Smooth muscle cell (in vitro differentiated cells): ENCODE data around the gene GPC6. TPM values are rescaled to one million over a fixed set of nuclear protein-coding genes. Genes with fewer than 3 reads are reported as not detected.

ENCODE experiments used
- DNase-seq: peaks from one replicate; lab custom pipeline; 2025; ENCODE audit not compliant: unreplicated experiment; lab: John Stamatoyannopoulos, UW
- H2AFZ ChIP-seq: fragments of 200-600 bp; sonication (generic); 2 replicates; pipeline ENCODE4 v1.6.0; 2016; ENCODE audit warnings: antibody characterized with exemption, low read depth, mild to moderate bottlenecking
- H3F3A ChIP-seq: fragments of 200-600 bp; sonication (generic); 2 replicates; pipeline ENCODE4 v1.6.0; 2017; ENCODE audit warnings: antibody characterized with exemption, low read depth
- H3K27ac ChIP-seq: fragments of 200-600 bp; sonication (generic); 2 replicates; pipeline ENCODE4 v1.5.1; 2016; ENCODE audit warnings: low read depth, mild to moderate bottlenecking
- H3K27me3 ChIP-seq: fragments of 200-600 bp; sonication (generic); 2 replicates; pipeline ENCODE4 v1.6.1; 2016; ENCODE audit warnings: low read depth, mild to moderate bottlenecking
- H3K36me3 ChIP-seq: fragments of 200-600 bp; sonication (generic); 2 replicates; pipeline ENCODE4 v1.5.1; 2016; ENCODE audit warnings: low read depth
- H3K4me1 ChIP-seq: fragments of 200-600 bp; sonication (generic); 2 replicates; pipeline ENCODE4 v1.5.1; 2016; ENCODE audit warnings: low read depth
- H3K4me2 ChIP-seq: fragments of 200-600 bp; sonication (generic); 2 replicates; pipeline ENCODE4 v1.6.0; 2016; ENCODE audit warnings: mild to moderate bottlenecking
- H3K4me3 ChIP-seq: fragments of 200-600 bp; sonication (generic); 2 replicates; pipeline ENCODE4 v1.5.1; 2016; ENCODE audit warnings: mild to moderate bottlenecking
- H3K79me2 ChIP-seq: fragments of 200-600 bp; sonication (generic); 2 replicates; pipeline ENCODE4 v1.6.0; 2016; ENCODE audit warnings: low read depth, mild to moderate bottlenecking
- H3K9ac ChIP-seq: fragments of 200-600 bp; sonication (generic); 2 replicates; pipeline ENCODE4 v1.6.0; 2016; ENCODE audit warnings: low read depth
- H3K9me3 ChIP-seq: fragments of 200-600 bp; sonication (generic); replicated peaks from 2 replicates; pipeline ENCODE4 v1.5.1; 2016; ENCODE audit warnings: low read depth
- H4K20me1 ChIP-seq: fragments of 200-600 bp; sonication (generic); 2 replicates; pipeline ENCODE4 v1.6.0; 2016; ENCODE audit warnings: low read depth
- WGBS: methylation state at CpG from one replicate; pipeline ENCODE4 v1.1.7; 2016; ENCODE audit warnings: low lambda C conversion rate; 5-methylcytosine and 5-hydroxymethylcytosine counted together
- polyA plus RNA-seq: library from polyadenylated mRNA; unstranded; fragments of >200 nt; fragmentation: Nextera tagmentation; extraction: Ambion mirVana; gene quantifications from 2 replicates; pipeline ENCODE4 v1.2.1, GENCODE V29; 2016
- total RNA-seq: library from RNA; depleted of rRNA; stranded (reverse); fragments of >200 nt; gene quantifications from 2 replicates; pipeline ENCODE4 v1.2.3, GENCODE V29; 2014
- TF ChIP-seq, protein P1 (sequence below): fragments of 200-600 bp; sonication (generic); IDR thresholded peaks from 2 replicates; pipeline ENCODE4 v1.5.1; 2017; ENCODE audit warnings: borderline replicate concordance, mild to moderate bottlenecking, antibody characterized with exemption; ENCODE audit not compliant: insufficient read depth, poor library complexity, severe bottlenecking

The GPC6 gene
- total and polyA plus RNA-seq, 2 experiments from 2014 or later, result 19.7 to 68.5 TPM

DNA sequence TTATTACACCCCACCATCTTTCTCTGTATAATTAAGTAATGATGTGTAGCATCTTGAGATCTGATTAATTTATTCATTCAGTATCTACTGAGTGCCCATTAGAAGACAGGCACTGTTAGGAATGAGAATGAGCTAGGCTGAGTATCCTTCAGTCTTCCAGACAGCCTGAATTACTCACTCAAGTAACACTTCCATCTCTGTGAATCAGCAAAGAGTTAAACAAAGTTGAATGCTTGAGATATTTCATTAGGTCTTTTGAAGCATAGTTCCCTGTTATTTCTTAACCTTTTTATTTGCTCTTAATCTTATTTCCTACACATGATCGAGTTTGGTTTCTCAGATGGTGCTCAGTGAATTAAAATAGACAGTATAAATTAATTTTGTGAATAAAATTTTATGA is 839.1 kb downstream of the GPC6 start:
- 50% methylated on average over 1 of the region's 1 CpG for WGBS
- H3F3A ChIP-seq, result peaks cover 12% of the 10 kb centered on the region
- H3K4me1 ChIP-seq, result peaks cover 5% of the 10 kb centered on the region
- no peak overlapping the region for H2AFZ ChIP-seq
- no peak overlapping the region for H3K4me3 ChIP-seq
- H4K20me1 ChIP-seq, result no peaks in the 10 kb centered on the region
- DNase-seq, result no peak
- no peaks in the 10 kb centered on the region for H3K36me3 ChIP-seq
- H3K79me2 ChIP-seq, result no peaks in the 10 kb centered on the region
- TF ChIP-seq, protein P1, sequence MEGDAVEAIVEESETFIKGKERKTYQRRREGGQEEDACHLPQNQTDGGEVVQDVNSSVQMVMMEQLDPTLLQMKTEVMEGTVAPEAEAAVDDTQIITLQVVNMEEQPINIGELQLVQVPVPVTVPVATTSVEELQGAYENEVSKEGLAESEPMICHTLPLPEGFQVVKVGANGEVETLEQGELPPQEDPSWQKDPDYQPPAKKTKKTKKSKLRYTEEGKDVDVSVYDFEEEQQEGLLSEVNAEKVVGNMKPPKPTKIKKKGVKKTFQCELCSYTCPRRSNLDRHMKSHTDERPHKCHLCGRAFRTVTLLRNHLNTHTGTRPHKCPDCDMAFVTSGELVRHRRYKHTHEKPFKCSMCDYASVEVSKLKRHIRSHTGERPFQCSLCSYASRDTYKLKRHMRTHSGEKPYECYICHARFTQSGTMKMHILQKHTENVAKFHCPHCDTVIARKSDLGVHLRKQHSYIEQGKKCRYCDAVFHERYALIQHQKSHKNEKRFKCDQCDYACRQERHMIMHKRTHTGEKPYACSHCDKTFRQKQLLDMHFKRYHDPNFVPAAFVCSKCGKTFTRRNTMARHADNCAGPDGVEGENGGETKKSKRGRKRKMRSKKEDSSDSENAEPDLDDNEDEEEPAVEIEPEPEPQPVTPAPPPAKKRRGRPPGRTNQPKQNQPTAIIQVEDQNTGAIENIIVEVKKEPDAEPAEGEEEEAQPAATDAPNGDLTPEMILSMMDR, result no peak
- H3K27ac ChIP-seq, result peak overlapping the region; percentile 44
- H3K27me3 ChIP-seq, result no peaks in the 10 kb centered on the region
- no peak overlapping the region for H3K9ac ChIP-seq
- H3K9me3 ChIP-seq, result no peaks in the 10 kb centered on the region
- peak overlapping the region; percentile 64 for H3K4me2 ChIP-seq

DNA sequence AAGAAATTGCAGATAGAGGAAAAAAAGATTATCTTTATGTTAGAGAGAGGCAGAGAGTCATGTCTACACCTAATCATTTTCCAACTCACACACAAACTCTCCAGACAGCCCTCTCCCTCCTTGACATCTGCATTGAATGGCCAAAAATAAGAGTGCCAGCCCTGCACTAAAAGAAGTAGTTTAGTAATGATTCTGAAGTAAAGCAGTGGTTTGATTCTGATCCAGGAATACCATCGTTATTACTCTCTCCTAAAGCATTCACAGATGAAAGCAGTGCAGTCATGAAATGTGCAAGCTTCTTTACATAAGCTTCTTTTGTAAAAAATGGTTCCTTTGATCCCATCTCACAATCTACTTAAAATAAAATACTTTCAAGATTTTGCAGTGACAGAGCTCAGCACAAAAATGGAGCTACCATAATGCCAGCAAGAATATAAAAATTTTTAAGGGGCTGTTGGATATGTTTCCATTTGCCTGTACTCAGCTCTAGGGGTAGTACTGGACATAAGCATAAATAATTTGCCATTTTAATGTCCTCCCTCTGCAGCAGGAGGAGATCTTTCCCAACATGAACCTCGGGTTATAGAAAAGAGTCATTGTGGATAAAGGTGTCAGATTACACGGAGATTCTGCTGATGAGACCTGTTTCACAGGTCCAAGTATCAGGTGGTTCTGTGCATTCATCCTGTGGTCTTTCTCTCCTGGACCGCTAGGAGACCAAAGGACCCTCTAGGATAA is 846.6 kb downstream of the GPC6 start:
- Histone ChIP-seq H3K79me2 (no peaks in the 10 kb centered on the region), H3K4me2 (peak overlapping the region; percentile 40), H3F3A (peaks cover 4% of the 10 kb centered on the region), H3K9me3 (peaks cover 2% of the 10 kb centered on the region), H3K9ac (no peak overlapping the region), H3K4me1 (peaks cover 7% of the 10 kb centered on the region), H3K27ac (peak overlapping the region; percentile 62), H3K4me3 (no peak overlapping the region), H2AFZ (no peak overlapping the region), H3K27me3 (no peaks in the 10 kb centered on the region), H3K36me3 (peaks cover 6% of the 10 kb centered on the region), H4K20me1 (no peaks in the 10 kb centered on the region)
- WGBS, result 57% methylated on average over 4 of the region's 4 CpGs
- no peak for DNase-seq
- TF ChIP-seq, protein P1, result no peak

DNA sequence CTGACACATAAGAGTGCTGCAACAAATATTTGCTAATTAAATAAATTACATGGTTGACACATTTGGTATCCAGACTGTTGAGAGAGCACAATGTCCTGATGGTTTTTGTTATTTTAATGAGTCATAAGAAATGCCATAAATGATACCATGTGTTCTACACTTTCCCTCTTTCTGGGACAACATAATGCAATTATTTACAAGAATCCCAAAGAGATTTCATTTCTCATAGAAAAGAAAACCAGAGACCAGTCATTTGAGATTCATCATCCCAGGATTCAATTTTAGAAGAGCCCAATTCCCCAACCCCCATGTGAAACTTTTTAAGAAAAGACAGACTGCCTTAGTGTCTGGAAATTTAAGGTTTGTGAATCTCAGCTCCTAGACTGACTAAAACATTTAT is 853.3 kb downstream of the GPC6 start:
- H3K27me3 ChIP-seq, result no peaks in the 10 kb centered on the region
- H3K9me3 ChIP-seq, result peaks cover 3% of the 10 kb centered on the region
- peak overlapping the region; percentile 27 for H3K4me2 ChIP-seq
- no peak overlapping the region for H3K9ac ChIP-seq
- no peak for DNase-seq
- peak overlapping the region; percentile 51 for H3K27ac ChIP-seq
- no peak overlapping the region for H3K4me3 ChIP-seq
- no peaks in the 10 kb centered on the region for H3K4me1 ChIP-seq
- H3K79me2 ChIP-seq, result no peaks in the 10 kb centered on the region
- peaks cover 6% of the 10 kb centered on the region for H3K36me3 ChIP-seq
- TF ChIP-seq, protein P1, result no peak
- no peaks in the 10 kb centered on the region for H3F3A ChIP-seq
- H4K20me1 ChIP-seq, result no peaks in the 10 kb centered on the region
- H2AFZ ChIP-seq, result no peak overlapping the region

DNA sequence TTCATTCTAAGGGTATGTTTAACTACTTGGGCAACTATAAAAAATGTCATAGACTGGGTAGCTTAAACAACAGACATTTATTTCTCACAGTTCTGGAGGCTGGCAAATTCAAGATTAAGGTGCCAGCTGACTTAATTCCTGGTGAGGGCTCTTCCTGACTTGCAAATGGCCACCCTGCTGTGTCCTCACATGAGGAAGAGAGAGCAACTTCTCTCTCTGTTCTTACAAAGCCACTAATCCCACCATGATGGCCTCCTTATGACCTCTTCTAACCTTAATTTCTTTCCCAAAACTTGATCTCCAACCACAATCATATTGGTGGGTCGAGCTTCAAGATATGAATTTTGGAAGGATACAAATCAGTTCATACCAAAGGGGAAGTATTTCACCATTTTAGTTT is 853.9 kb downstream of the GPC6 start:
- Histone ChIP-seq H3K4me2 (peak overlapping the region; percentile 27), H3K9me3 (peaks cover 3% of the 10 kb centered on the region), H3F3A (no peaks in the 10 kb centered on the region), H2AFZ (no peak overlapping the region), H3K27me3 (no peaks in the 10 kb centered on the region), H3K9ac (no peak overlapping the region), H4K20me1 (no peaks in the 10 kb centered on the region), H3K79me2 (no peaks in the 10 kb centered on the region), H3K27ac (no peak overlapping the region), H3K4me1 (no peaks in the 10 kb centered on the region), H3K4me3 (no peak overlapping the region), H3K36me3 (peaks cover 6% of the 10 kb centered on the region)
- TF ChIP-seq, protein P1, result no peak
- no peak for DNase-seq
- WGBS, result 92% methylated on average over 1 of the region's 1 CpG
